ENCODE measurements around the gene FKBP5.
"Not testable (repeated sequence)": the region's sequence is repeated elsewhere in the genome, so short reads cannot be mapped to it uniquely, and the experiment has no call there.

FKBP5 gene

GRCh38 chr6:35679399-35679798 lies 9.3 kb downstream of the FKBP5 start:
- DNase-seq (ENCODE audit: low read depth): no peak
- no peak overlapping the region for H3K4me3 ChIP-seq (ENCODE audit: low read depth, low read length)
- no peak for TF ChIP-seq CTCF (IDR thresholded peaks at IDR 0.05; ENCODE audit: control insufficient read depth, extremely low read depth, insufficient read depth)

GRCh38 chr6:35678814-35679213 lies 9.9 kb downstream of the FKBP5 start:
- H3K4me3 ChIP-seq (ENCODE audit: low read depth, low read length): no peak overlapping the region
- DNase-seq (ENCODE audit: low read depth): no peak
- no peak for TF ChIP-seq CTCF (IDR thresholded peaks at IDR 0.05; ENCODE audit: control insufficient read depth, extremely low read depth, insufficient read depth)

GRCh38 chr6:35678021-35678654 lies 10.6 kb downstream of the FKBP5 start:
- TF ChIP-seq CTCF (IDR thresholded peaks at IDR 0.05; ENCODE audit: control insufficient read depth, extremely low read depth, insufficient read depth): no peak
- no peak for DNase-seq (ENCODE audit: low read depth)
- no peak overlapping the region for H3K4me3 ChIP-seq (ENCODE audit: low read depth, low read length)

GRCh38 chr6:35677456-35677855 lies 11.3 kb downstream of the FKBP5 start:
- H3K4me3 ChIP-seq (ENCODE audit: low read depth, low read length): no peak overlapping the region
- no peak for TF ChIP-seq CTCF (IDR thresholded peaks at IDR 0.05; ENCODE audit: control insufficient read depth, extremely low read depth, insufficient read depth)
- DNase-seq (ENCODE audit: low read depth): no peak

GRCh38 chr6:35675871-35676459 lies 12.8 kb downstream of the FKBP5 start:
- DNase-seq (ENCODE audit: low read depth): no peak
- no peak for TF ChIP-seq CTCF (IDR thresholded peaks at IDR 0.05; ENCODE audit: control insufficient read depth, extremely low read depth, insufficient read depth)
- no peak overlapping the region for H3K4me3 ChIP-seq (ENCODE audit: low read depth, low read length)

- no peak overlapping the region for H3K4me3 ChIP-seq (ENCODE audit: low read depth, low read length)
- DNase-seq (ENCODE audit: low read depth): no peak
- no peak for TF ChIP-seq CTCF (IDR thresholded peaks at IDR 0.05; ENCODE audit: control insufficient read depth, extremely low read depth, insufficient read depth)
These were observed 14.1 kb downstream of the FKBP5 start for GRCh38 chr6:35674594-35674993.

- no peak for DNase-seq (ENCODE audit: low read depth)
- no peak for TF ChIP-seq CTCF (IDR thresholded peaks at IDR 0.05; ENCODE audit: control insufficient read depth, extremely low read depth, insufficient read depth)
- no peak overlapping the region for H3K4me3 ChIP-seq (ENCODE audit: low read depth, low read length)
These were observed 15.0 kb downstream of the FKBP5 start for GRCh38 chr6:35673755-35674154.

- not testable (repeated sequence) for H3K4me3 ChIP-seq (ENCODE audit: low read depth, low read length)
These were observed 15.4 kb downstream of the FKBP5 start for GRCh38 chr6:35673284-35673666.

GRCh38 chr6:35670453-35670852 lies 18.3 kb downstream of the FKBP5 start:
- DNase-seq (ENCODE audit: low read depth); H3K4me3 ChIP-seq (ENCODE audit: low read depth, low read length): not testable (repeated sequence)

More at GRCh38 chr6:35673284-35673666, 15.4 kb downstream of the FKBP5 start:
- not testable (repeated sequence) for DNase-seq (ENCODE audit: low read depth)
